ENCODE results near the gene GNAT1. TPM values are rescaled to one million over a fixed set of nuclear protein-coding genes. Genes with fewer than 3 reads are reported as not detected.

Gene GNAT1
- total RNA-seq, 1 donor from 2014 or later: not detected

DNA sequence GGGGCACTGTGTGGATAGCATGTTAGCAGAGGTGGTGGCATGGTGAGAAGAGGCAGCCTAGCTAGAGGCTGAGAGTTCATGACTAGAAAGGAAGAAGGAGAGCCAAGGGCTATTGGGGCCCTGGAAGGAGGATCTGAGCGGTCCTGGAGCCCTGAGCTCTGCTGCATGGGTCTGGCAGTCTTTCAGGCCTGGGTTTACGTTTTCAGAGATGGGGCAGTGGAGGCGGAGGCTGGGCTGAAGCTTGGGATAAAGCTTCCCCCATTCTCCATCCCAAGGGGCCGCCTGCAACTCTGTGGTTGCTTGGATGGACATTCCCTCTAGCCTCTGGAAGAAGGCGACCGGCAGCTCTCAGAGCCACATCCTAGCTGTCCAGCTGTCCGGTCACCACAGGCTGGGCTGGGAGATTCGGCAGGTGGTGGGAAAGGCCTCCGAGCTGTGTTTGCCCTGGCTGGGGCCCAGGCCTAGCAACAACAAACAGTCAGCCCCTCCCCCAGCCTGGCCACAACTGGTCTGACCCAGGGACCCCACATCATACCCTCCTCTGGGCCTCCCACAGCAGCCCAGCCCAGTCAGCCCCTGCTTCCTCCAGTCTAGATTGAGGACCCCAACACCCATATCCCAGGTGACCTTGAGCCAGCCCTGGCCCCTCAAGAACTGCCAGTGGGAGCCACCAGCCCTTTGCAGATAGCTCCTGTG is 11.9 kb downstream of the GNAT1 start:
- TF ChIP-seq, protein P1, sequence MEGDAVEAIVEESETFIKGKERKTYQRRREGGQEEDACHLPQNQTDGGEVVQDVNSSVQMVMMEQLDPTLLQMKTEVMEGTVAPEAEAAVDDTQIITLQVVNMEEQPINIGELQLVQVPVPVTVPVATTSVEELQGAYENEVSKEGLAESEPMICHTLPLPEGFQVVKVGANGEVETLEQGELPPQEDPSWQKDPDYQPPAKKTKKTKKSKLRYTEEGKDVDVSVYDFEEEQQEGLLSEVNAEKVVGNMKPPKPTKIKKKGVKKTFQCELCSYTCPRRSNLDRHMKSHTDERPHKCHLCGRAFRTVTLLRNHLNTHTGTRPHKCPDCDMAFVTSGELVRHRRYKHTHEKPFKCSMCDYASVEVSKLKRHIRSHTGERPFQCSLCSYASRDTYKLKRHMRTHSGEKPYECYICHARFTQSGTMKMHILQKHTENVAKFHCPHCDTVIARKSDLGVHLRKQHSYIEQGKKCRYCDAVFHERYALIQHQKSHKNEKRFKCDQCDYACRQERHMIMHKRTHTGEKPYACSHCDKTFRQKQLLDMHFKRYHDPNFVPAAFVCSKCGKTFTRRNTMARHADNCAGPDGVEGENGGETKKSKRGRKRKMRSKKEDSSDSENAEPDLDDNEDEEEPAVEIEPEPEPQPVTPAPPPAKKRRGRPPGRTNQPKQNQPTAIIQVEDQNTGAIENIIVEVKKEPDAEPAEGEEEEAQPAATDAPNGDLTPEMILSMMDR (IDR thresholded peaks at IDR 0.05; ENCODE audit: insufficient read depth, low read length, poor library complexity, severe bottlenecking): no peak
- Histone ChIP-seq H3K27me3 (ENCODE audit: control insufficient read depth, insufficient read depth, low read length) (peaks cover 54% of the 10 kb centered on the region), H3K4me3 (ENCODE audit: low read depth, low read length) (no peak overlapping the region)

DNA sequence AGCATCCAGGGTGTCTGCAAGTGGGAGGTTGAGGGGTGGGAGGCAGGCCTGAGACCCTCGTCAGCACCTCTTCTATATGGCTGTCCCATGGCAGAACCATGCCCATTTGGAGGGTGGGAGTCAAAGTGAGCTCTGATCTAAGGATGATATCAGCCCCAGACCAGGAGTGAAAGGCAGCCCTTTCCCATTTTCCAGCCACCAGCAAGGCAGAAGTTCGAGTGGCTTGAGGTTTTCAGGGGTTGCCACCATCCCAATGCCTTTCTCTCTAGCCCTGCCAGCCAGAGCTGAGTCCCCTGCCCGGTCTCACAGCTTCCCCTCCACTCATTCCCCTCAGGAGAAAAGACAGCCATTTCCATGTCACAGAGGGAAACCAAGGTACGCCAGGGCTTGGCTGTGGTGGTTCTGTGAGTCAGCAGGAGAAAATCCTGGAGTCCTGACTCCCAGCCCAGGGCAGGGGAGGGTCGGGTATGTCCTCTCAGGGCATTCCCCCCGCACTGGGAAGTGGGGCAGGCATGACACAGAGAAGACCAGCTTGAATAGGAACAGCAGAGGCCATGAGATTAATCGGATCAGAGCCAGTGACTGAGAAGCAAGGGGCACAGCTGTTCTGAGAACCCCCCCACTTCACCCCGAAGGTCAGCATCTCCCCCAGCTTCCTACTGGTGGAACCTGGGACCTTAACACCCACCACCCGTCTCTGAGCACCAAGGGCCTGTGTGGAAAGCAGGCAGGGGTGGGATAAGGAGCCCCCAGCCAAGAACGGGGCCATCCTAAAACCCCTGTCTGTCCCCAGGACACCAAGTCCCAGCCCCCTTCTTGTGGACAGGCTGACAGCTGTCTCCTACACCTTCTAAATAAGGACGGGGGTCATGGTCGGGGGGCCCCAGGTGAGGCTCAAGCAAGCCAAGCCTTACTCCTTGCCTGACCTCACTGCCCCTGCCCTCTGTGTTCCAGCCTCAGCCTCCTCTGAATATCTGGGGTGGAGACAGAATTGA is 12.7 kb downstream of the GNAT1 start:
- H3K27me3 ChIP-seq (ENCODE audit: control insufficient read depth, insufficient read depth, low read length): peaks cover 56% of the 10 kb centered on the region
- H3K36me3 ChIP-seq (ENCODE audit: control insufficient read depth, insufficient read depth, low read length): no peaks in the 10 kb centered on the region
- TF ChIP-seq, protein P1 (IDR thresholded peaks at IDR 0.05; ENCODE audit: insufficient read depth, low read length, poor library complexity, severe bottlenecking): no peak
- no peak for DNase-seq (ENCODE audit: low read depth)
- H3K4me3 ChIP-seq (ENCODE audit: low read depth, low read length): no peak overlapping the region

More for the DNA sequence above, 11.9 kb downstream of the GNAT1 start:
- no peaks in the 10 kb centered on the region for H3K36me3 ChIP-seq (ENCODE audit: control insufficient read depth, insufficient read depth, low read length)
- DNase-seq (ENCODE audit: low read depth): no peak

DNA sequence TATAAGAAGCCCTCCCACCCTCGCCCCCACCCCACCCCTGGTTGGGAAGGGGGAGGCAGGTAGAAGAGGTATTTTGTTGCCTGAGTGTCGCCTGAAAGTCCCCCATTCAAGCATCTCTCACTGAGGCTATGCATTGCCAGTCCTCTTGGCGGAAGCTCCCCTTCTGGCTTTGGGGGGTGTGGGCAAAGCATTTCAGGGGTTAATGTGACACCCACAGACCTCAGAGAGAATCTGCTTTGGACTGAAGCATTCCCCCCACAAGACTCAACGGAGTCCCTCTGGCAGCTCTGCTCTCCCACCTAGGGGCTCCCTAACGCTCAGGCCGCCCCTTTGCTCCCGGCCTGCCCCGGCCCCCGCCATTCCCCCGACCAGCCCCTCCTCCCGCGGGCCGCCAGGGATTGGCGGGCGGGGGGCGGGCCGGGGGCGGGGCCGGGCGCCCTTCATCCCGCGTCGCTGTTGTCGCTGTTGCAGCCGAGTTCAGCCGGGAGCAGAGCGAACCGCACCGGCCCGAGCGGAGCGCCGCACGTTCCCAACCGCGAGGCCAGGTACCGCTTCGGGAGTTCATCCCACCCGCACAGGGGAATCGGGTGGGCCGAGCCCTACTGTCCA is 13.5 kb downstream of the GNAT1 start, which contains the start of gene SLC38A3:
TSS of gene SLC38A3 (plus strand) at position 468 of the 609 bp plus-strand sequence. CDS start 8,929 bp downstream, outside the sequence.
- H3K27me3 ChIP-seq (ENCODE audit: control insufficient read depth, insufficient read depth, low read length): peaks cover 56% of the 10 kb centered on the region
- no peaks in the 10 kb centered on the region for H3K36me3 ChIP-seq (ENCODE audit: control insufficient read depth, insufficient read depth, low read length)
- no peak for DNase-seq (ENCODE audit: low read depth)
- TF ChIP-seq, protein P1 (IDR thresholded peaks at IDR 0.05; ENCODE audit: insufficient read depth, low read length, poor library complexity, severe bottlenecking): no peak
- peak within 1 kb of the TSS; percentile 19 for H3K4me3 ChIP-seq (ENCODE audit: low read depth, low read length)

DNA sequence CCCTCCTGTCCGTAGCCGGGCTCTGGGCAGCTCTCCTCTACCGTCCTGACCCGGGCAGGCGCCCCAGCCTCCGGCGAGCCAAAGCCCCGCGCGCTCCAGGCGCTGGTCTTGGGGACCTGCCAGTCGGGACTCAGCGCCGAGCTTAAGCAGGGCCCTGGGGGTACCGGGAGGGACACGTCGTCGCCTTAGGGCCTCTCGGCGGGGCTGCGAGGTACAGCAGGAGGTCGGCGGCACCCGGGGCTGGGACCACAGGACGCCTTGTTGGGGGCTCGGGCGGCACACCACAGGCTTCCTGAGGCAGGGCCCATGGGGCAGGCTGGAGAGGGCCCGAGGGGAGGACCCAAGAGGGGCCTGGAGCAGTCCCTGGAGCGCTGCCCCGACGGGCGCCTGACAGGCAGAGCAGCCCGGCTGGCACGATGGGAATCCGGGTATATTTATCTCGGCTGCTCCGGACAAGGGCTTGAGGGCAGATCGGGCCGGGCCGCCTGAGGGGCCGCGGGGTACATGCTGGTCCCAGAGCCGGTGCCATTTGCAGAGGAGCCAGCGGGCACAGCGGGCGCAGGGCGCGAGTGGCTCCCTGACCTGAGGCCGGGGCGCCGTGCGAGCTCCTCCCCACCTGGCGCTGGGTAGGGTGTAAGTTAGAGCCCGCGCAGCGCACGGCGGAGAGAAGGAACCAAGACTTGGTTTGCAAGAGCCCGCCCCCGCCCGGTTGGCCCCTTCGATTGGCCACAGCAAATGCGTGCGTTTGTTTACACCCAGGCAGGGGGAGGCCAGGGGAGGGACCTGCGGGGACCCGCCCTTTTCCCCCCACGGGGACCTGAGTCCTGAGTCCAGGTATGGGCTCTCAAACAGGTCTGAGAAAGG is 14.2 kb downstream of the GNAT1 start:
- peaks cover 56% of the 10 kb centered on the region for H3K27me3 ChIP-seq (ENCODE audit: control insufficient read depth, insufficient read depth, low read length)
- no peak for DNase-seq (ENCODE audit: low read depth)
- peak overlapping the region; percentile 19 for H3K4me3 ChIP-seq (ENCODE audit: low read depth, low read length)
- no peaks in the 10 kb centered on the region for H3K36me3 ChIP-seq (ENCODE audit: control insufficient read depth, insufficient read depth, low read length)
- TF ChIP-seq, protein P1 (IDR thresholded peaks at IDR 0.05; ENCODE audit: insufficient read depth, low read length, poor library complexity, severe bottlenecking): no peak

Data from kidney epithelial cell (primary cell).